ENCODE measurements around the gene SLC22A16.

SLC22A16 gene

GRCh38 chr6:110492584-110492983 is 16.2 kb upstream of the SLC22A16 start:
- TF ChIP-seq EZH2 (optimal IDR thresholded peaks at IDR 0.05; ENCODE audit: low read depth, low read length) (no peak), EZH2phosphoT487 (IDR thresholded peaks at IDR 0.05; ENCODE audit: low read length) (no peak), CTCF (IDR thresholded peaks at IDR 0.05; ENCODE audit: low read length) (no peak)
- H3K27me3 ChIP-seq (replicated peaks; ENCODE audit: insufficient read depth, low read length) = no peaks in the 10 kb centered on the region
- no peaks in the 10 kb centered on the region for H3K79me2 ChIP-seq (ENCODE audit: low read length)
- H3K36me3 ChIP-seq (replicated peaks; ENCODE audit: insufficient read depth, low read length) = no peaks in the 10 kb centered on the region
- no peak overlapping the region for H3K4me3 ChIP-seq (ENCODE audit: low read length)
- no peak overlapping the region for H3K4me2 ChIP-seq (ENCODE audit: low read depth, low read length)
- no peaks in the 10 kb centered on the region for H3K9me3 ChIP-seq (replicated peaks; ENCODE audit: insufficient read depth, low read length)
- no peak for DNase-seq
- H3K4me1 ChIP-seq (ENCODE audit: low read length) = no peaks in the 10 kb centered on the region
- H3K9ac ChIP-seq (ENCODE audit: low read length) = no peak overlapping the region
- H3K27ac ChIP-seq (ENCODE audit: low read length) = no peak overlapping the region
- no peaks in the 10 kb centered on the region for H3K9me2 ChIP-seq (replicated peaks; ENCODE audit: insufficient read depth, low read length)
- H4K20me1 ChIP-seq (ENCODE audit: insufficient read depth, low read length) = no peaks in the 10 kb centered on the region
- no peaks in the 10 kb centered on the region for H3F3A ChIP-seq (ENCODE audit: insufficient read depth, low read length)
- H2AFZ ChIP-seq (ENCODE audit: low read length) = no peak overlapping the region

- no peak overlapping the region for H3K4me2 ChIP-seq (ENCODE audit: low read depth, low read length)
- no peaks in the 10 kb centered on the region for H4K20me1 ChIP-seq (ENCODE audit: insufficient read depth, low read length)
- H3K36me3 ChIP-seq (replicated peaks; ENCODE audit: insufficient read depth, low read length) = no peaks in the 10 kb centered on the region
- H3K4me3 ChIP-seq (ENCODE audit: low read length) = no peak overlapping the region
- H3F3A ChIP-seq (ENCODE audit: insufficient read depth, low read length) = no peaks in the 10 kb centered on the region
- TF ChIP-seq CTCF (IDR thresholded peaks at IDR 0.05; ENCODE audit: low read length) = no peak
- TF ChIP-seq EZH2 (optimal IDR thresholded peaks at IDR 0.05; ENCODE audit: low read depth, low read length) = no peak
- TF ChIP-seq EZH2phosphoT487 (IDR thresholded peaks at IDR 0.05; ENCODE audit: low read length) = no peak
- H3K9me3 ChIP-seq (replicated peaks; ENCODE audit: insufficient read depth, low read length) = no peaks in the 10 kb centered on the region
- no peaks in the 10 kb centered on the region for H3K9me2 ChIP-seq (replicated peaks; ENCODE audit: insufficient read depth, low read length)
- H3K27ac ChIP-seq (ENCODE audit: low read length) = no peak overlapping the region
- no peaks in the 10 kb centered on the region for H3K4me1 ChIP-seq (ENCODE audit: low read length)
- no peak overlapping the region for H3K9ac ChIP-seq (ENCODE audit: low read length)
- H2AFZ ChIP-seq (ENCODE audit: low read length) = no peak overlapping the region
- H3K79me2 ChIP-seq (ENCODE audit: low read length) = no peaks in the 10 kb centered on the region
- DNase-seq = peak; percentile 27
- H3K27me3 ChIP-seq (replicated peaks; ENCODE audit: insufficient read depth, low read length) = no peaks in the 10 kb centered on the region
Measured at GRCh38 chr6:110491644-110492317, 15.4 kb upstream of the SLC22A16 start.

- no peak overlapping the region for H3K27ac ChIP-seq (ENCODE audit: low read length)
- TF ChIP-seq CTCF (IDR thresholded peaks at IDR 0.05; ENCODE audit: low read length) = no peak
- no peak for TF ChIP-seq EZH2 (optimal IDR thresholded peaks at IDR 0.05; ENCODE audit: low read depth, low read length)
- no peak for TF ChIP-seq EZH2phosphoT487 (IDR thresholded peaks at IDR 0.05; ENCODE audit: low read length)
- DNase-seq = no peak
- no peaks in the 10 kb centered on the region for H3K79me2 ChIP-seq (ENCODE audit: low read length)
- H3K27me3 ChIP-seq (replicated peaks; ENCODE audit: insufficient read depth, low read length) = no peaks in the 10 kb centered on the region
- no peaks in the 10 kb centered on the region for H3K9me3 ChIP-seq (replicated peaks; ENCODE audit: insufficient read depth, low read length)
- H3K36me3 ChIP-seq (replicated peaks; ENCODE audit: insufficient read depth, low read length) = no peaks in the 10 kb centered on the region
- no peak overlapping the region for H2AFZ ChIP-seq (ENCODE audit: low read length)
- no peak overlapping the region for H3K4me2 ChIP-seq (ENCODE audit: low read depth, low read length)
- H3K4me3 ChIP-seq (ENCODE audit: low read length) = no peak overlapping the region
- no peak overlapping the region for H3K9ac ChIP-seq (ENCODE audit: low read length)
- H3K9me2 ChIP-seq (replicated peaks; ENCODE audit: insufficient read depth, low read length) = no peaks in the 10 kb centered on the region
- H4K20me1 ChIP-seq (ENCODE audit: insufficient read depth, low read length) = no peaks in the 10 kb centered on the region
- no peaks in the 10 kb centered on the region for H3K4me1 ChIP-seq (ENCODE audit: low read length)
- no peaks in the 10 kb centered on the region for H3F3A ChIP-seq (ENCODE audit: insufficient read depth, low read length)
Measured at GRCh38 chr6:110491299-110491643, 14.9 kb upstream of the SLC22A16 start.
